ENCODE results near the gene TEX29. TPM values are rescaled to one million over a fixed set of nuclear protein-coding genes. Genes with fewer than 3 reads are reported as not detected.

TEX29 gene
- total RNA-seq, 2 donors from 2014 or later = not detected

- peaks cover 0 to 6% of the 10 kb centered on the region in 2 donors for H3K9me3 ChIP-seq
- H3K4me3 ChIP-seq = no peak overlapping the region
- no peak for DNase-seq (ENCODE audit: low spot score)
- peaks cover 4% of the 10 kb centered on the region for H3K36me3 ChIP-seq
- H3K4me1 ChIP-seq = no peaks in the 10 kb centered on the region
- no peak overlapping the region for H3K27ac ChIP-seq
- TF ChIP-seq, protein P1, sequence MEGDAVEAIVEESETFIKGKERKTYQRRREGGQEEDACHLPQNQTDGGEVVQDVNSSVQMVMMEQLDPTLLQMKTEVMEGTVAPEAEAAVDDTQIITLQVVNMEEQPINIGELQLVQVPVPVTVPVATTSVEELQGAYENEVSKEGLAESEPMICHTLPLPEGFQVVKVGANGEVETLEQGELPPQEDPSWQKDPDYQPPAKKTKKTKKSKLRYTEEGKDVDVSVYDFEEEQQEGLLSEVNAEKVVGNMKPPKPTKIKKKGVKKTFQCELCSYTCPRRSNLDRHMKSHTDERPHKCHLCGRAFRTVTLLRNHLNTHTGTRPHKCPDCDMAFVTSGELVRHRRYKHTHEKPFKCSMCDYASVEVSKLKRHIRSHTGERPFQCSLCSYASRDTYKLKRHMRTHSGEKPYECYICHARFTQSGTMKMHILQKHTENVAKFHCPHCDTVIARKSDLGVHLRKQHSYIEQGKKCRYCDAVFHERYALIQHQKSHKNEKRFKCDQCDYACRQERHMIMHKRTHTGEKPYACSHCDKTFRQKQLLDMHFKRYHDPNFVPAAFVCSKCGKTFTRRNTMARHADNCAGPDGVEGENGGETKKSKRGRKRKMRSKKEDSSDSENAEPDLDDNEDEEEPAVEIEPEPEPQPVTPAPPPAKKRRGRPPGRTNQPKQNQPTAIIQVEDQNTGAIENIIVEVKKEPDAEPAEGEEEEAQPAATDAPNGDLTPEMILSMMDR (IDR thresholded peaks at IDR 0.05) = no peak
- H3K27me3 ChIP-seq = no peaks in the 10 kb centered on the region
These were observed 5.0 kb upstream of the TEX29 start for GRCh38 chr13:111315347-111315995.

DNA sequence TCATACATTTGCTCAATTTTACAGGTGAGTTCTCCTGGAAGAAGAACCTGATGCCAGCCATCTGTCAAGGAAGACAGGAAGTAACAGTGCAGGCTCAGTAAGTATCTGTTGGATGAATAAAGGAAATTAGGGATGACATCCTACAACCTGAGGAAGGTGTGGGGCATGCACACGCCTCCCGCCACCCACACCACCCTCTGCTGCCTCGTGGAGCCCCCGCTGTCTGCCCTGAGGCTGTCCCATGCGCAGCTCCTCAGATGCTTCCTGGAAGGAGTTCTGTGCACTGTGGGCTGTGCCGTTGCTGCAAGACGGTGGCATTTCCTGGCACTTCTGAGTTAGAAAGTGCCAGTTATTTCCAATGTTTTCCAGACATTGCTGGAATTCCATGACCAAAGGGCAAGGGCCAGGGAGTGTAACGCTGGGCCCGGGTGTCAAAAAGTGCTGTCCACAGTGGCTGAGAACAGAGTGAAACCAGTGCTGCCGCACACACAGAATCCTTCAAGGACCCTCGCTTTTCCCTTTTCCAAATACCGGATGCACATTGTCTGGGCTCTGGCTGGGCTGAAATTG, 4.2 kb upstream of the TEX29 start:
- TF ChIP-seq, protein P1 (IDR thresholded peaks at IDR 0.05) = no peak
- Histone ChIP-seq H3K4me1 (no peaks in the 10 kb centered on the region), H3K9me3 (peaks cover 0 to 6% of the 10 kb centered on the region in 2 donors), H3K4me3 (no peak overlapping the region), H3K36me3 (peaks cover 4% of the 10 kb centered on the region), H3K27me3 (no peaks in the 10 kb centered on the region), H3K27ac (no peak overlapping the region)
- DNase-seq (ENCODE audit: low spot score) = no peak

GRCh38 chr13:111317042-111317550, 3.3 kb upstream of the TEX29 start:
- Histone ChIP-seq H3K27me3 (no peaks in the 10 kb centered on the region), H3K4me1 (no peaks in the 10 kb centered on the region), H3K27ac (no peak overlapping the region), H3K4me3 (no peak overlapping the region), H3K36me3 (peaks cover 4% of the 10 kb centered on the region), H3K9me3 (peaks cover 0 to 6% of the 10 kb centered on the region in 2 donors)
- TF ChIP-seq, protein P1 (IDR thresholded peaks at IDR 0.05) = no peak
- no peak for DNase-seq (ENCODE audit: low spot score)

- Histone ChIP-seq H3K27ac (no peak overlapping the region), H3K4me3 (no peak overlapping the region), H3K9me3 (peaks cover 0 to 3% of the 10 kb centered on the region in 2 donors), H3K4me1 (no peaks in the 10 kb centered on the region), H3K27me3 (no peaks in the 10 kb centered on the region), H3K36me3 (peaks cover 4% of the 10 kb centered on the region)
- DNase-seq (ENCODE audit: low spot score) = no peak
- TF ChIP-seq, protein P1 (IDR thresholded peaks at IDR 0.05) = no peak
These were observed 2.7 kb upstream of the TEX29 start for GRCh38 chr13:111317571-111318345.

DNA sequence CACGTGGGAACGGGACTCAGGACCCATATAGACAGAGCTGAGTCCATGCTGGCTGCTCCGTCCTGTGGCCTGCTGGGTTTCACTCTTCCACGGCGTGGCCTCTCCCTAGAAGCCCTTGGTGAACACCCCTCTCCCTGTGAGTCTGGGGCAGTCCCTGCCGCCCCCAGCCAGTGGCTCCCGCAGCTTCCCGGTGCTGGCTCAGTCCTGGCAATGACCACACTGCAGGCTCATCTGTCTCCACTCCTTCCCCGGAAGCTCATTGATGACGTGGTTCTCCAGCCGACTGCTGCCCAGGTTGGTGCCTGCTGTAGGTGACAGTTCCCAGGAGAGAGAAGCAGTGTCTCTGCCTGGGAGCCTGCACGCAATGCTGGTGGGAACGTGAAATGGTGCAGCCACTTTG, 2.1 kb upstream of the TEX29 start:
- H3K27ac ChIP-seq = no peak overlapping the region
- DNase-seq (ENCODE audit: low spot score) = no peak
- TF ChIP-seq, protein P1 (IDR thresholded peaks at IDR 0.05) = no peak
- peaks cover 4% of the 10 kb centered on the region for H3K36me3 ChIP-seq
- no peaks in the 10 kb centered on the region for H3K4me1 ChIP-seq
- no peaks in the 10 kb centered on the region for H3K9me3 ChIP-seq
- H3K4me3 ChIP-seq = no peak overlapping the region
- H3K27me3 ChIP-seq = no peaks in the 10 kb centered on the region

Data from right atrium auricular region (tissue), 2 donors.